Neuron (in vitro differentiated cells): ENCODE measurements around the gene CHST13.

Experiments
- H2AFZ ChIP-seq: one replicate; pipeline ENCODE4 v1.6.1; 2013; ENCODE audit warnings: low read depth, mild to moderate bottlenecking, inconsistent platforms, low read length, moderate library complexity
- H3K27me3 ChIP-seq: one replicate; pipeline ENCODE4 v1.6.1; 2013; ENCODE audit warnings: low read length; ENCODE audit not compliant: insufficient read depth
- H3K36me3 ChIP-seq: one replicate; pipeline ENCODE4 v1.6.1; 2013; ENCODE audit warnings: low read length; ENCODE audit not compliant: insufficient read depth
- H3K4me1 ChIP-seq: one replicate; pipeline ENCODE4 v1.6.1; 2013; ENCODE audit warnings: low read length; ENCODE audit not compliant: insufficient read depth
- H3K4me3 ChIP-seq: 2 replicates; pipeline ENCODE4 v1.5.1; 2013; ENCODE audit warnings: mild to moderate bottlenecking, low read length, moderate library complexity
- H3K9me3 ChIP-seq: one replicate; pipeline ENCODE4 v1.6.1; 2013; ENCODE audit warnings: low read length

CHST13 gene

DNA sequence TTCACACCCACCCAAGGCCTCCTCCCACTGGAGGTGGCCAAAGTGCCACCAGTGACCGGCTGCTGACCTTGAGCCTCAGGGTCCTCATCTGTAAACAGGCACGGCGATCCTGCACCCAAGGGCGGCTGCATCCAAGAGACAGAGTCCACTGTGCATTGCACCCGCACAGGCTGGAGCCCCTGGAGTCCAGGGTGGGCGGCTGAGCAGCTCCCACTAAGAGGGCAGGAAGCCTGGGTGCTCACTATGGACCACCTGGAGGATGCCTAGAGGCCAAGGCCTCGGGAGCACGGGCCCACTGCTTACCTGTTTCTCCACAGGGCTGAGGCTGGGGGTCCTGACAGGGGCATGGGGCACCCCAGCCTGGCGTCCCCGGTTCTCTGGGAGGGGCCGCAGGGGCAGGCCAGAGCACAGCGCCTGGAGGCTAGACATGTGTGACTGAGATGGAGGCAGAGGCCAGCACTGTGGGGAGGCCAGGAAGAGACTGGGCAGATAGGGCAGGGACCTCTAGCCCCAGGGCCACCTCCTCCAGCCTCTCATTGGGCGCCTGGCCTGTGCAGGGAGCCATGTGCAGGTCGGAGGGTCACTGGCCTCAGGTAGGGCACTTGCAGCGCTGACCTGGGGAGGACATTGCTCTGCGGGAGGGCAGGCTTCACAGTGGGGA lies 6.5 kb upstream of the CHST13 start, which contains the start of gene UROC1:
Gene UROC1, minus strand, starts transcription at position 483 of the 661 bp plus-strand sequence. Its CDS starts 54 bp downstream, at position 429.
- Histone ChIP-seq H3K9me3 (no peaks in the 10 kb centered on the region), H3K4me3 (no peak within 1 kb of the TSS), H2AFZ (no peak within 1 kb of the TSS), H3K4me1 (no peaks in the 10 kb centered on the region), H3K27me3 (peaks cover 16% of the 10 kb centered on the region), H3K36me3 (no peaks in the 10 kb centered on the region)

DNA sequence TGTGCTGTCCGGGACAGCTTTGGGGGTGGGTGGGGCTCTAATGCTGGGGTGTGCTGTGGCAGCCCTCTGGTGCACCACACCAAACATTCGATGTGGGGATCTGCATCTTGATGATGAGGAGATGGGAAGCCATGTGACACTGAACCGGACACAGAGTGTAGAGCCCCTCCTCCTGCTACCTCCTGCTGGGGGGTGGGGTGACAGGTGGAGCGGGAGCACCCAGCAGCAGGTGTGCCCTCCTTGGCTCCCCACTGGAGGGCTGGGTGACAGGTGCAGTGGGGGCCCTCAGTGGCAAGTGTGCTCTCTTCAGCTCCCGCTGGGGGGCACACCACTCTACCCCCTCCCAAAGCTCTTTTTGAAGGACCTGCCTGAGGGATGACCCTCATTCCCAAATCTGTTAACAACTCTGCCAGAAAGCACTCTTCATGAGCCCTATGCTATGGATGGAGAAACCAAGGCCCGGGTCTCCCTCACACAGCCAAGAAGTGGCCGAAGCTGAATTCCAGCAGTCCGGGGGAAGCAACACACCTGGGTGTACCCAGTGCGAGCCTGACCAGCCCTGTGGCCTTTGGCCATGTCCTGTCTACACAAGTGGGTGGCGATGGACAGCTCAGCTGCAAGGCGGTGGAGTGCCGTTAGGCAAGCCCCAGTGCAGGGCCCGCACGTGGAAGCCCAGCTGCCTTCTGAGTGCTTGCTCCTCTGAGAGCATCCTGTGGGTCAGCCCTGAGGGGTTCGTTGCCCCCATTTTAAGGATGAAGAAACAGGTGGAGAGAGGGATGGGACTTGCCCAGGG lies 5.8 kb upstream of the CHST13 start:
- H3K4me1 ChIP-seq, result no peaks in the 10 kb centered on the region
- H2AFZ ChIP-seq, result no peak overlapping the region
- no peak overlapping the region for H3K4me3 ChIP-seq
- no peaks in the 10 kb centered on the region for H3K36me3 ChIP-seq
- H3K9me3 ChIP-seq, result no peaks in the 10 kb centered on the region
- peaks cover 13% of the 10 kb centered on the region for H3K27me3 ChIP-seq

DNA sequence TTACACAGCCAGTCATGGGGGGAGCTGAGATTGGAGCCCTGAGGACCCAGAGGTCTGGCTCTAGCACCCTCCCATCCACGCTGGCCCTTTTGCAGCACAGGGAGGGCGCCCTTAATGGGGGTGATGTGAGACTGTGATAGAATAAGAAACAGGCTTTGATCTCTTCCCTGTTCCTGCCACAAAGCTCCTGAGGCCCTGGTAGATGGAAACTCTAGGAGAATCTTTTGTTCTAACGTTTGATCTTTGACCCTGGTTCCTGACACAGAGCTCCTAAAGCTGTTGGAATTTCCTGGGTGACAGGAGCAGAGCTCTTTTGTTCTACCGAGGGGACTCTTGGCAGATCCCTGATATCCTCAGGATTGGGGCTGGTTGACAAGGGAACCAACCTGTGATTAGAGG lies 5.2 kb upstream of the CHST13 start:
- Histone ChIP-seq H2AFZ (no peak overlapping the region), H3K9me3 (no peaks in the 10 kb centered on the region), H3K4me1 (no peaks in the 10 kb centered on the region), H3K36me3 (no peaks in the 10 kb centered on the region), H3K4me3 (no peak overlapping the region), H3K27me3 (peaks cover 14% of the 10 kb centered on the region)

DNA sequence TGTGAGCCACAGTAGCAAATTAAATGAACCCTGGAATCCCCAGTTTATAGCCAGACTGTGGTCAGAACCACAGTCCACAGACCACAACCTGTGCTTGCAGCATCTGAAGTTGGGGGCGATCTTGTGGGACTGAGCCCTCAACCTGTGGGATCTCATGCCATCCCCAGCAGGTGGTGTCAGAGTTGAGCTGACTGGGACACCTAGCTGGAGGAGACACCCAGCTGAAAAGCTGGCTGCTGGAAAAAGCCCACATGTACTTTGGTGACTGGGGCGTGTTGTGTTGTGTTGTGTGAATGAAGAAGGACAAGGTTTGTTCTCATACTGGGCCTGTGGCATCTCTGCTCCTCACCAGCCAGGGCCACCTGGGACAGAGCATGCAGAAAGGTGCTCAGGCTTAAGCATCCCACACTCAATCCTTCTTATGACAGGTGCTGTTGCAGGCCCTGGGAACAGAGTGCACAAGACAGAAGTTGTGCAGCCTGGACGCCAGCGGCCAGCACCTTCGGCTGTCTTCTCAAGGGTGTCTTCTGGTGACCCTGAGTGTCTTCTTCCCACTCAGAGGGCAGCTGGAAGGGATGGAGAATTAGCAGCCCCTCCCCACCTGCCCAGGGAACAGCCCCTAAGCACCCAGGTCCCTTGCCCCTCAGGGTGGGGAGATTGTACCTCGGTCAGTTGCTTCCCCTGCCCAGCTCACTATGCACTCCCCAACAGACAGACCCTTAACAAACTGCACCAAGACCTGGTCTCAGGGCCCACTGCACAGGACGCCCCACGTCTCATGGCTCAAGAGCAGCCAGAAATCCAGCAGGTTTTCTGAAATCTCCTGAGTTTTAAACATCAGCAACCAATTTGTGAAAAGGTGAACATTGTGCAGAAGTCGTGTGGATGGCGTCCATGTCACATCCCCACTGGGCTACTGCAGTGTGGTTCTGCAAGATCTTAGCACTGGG lies 4.2 kb upstream of the CHST13 start:
- Histone ChIP-seq H3K4me1 (no peaks in the 10 kb centered on the region), H3K9me3 (no peaks in the 10 kb centered on the region), H3K4me3 (no peak overlapping the region), H3K27me3 (peaks cover 23% of the 10 kb centered on the region), H3K36me3 (no peaks in the 10 kb centered on the region), H2AFZ (no peak overlapping the region)

DNA sequence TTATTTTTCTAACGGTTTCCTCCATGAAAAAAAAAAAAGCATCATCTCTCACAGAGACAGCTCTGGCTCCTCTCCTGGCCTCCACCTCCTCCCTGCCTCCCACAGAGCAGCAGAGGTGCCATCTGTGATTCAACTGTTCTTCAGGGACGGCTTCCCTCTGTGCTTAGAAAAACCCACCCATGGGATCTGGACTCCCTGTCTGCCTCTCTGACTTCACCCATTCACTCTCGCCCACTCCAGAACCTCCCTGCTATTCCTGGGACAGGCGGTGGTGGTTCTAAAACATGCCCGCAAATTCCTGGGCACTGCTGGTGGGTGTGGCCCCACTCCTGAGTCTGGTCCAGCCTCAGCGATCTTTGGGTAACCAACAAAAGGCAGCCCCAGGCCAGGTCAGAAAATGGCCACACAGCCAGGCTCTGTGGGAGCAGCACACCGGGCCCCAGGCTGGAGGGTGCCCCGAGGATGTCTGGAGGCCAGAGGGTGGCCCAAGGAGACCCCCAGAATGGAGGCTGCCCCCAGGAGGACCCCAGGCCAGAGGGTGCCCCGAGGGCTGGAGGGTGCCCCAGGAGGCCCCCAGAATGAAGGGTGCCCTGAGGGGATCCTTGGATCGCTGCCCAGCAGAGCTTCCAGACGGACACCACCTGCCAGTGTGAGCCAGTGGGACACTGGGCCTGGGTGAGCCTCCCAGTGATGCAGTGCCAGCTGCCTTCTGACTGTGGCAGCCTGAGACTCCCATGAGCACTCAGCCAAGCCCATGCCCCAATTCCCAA lies 2.6 kb upstream of the CHST13 start:
- H3K9me3 ChIP-seq, result no peaks in the 10 kb centered on the region
- no peak overlapping the region for H2AFZ ChIP-seq
- H3K4me1 ChIP-seq, result no peaks in the 10 kb centered on the region
- no peaks in the 10 kb centered on the region for H3K36me3 ChIP-seq
- peaks cover 35% of the 10 kb centered on the region for H3K27me3 ChIP-seq
- H3K4me3 ChIP-seq, result no peak overlapping the region

DNA sequence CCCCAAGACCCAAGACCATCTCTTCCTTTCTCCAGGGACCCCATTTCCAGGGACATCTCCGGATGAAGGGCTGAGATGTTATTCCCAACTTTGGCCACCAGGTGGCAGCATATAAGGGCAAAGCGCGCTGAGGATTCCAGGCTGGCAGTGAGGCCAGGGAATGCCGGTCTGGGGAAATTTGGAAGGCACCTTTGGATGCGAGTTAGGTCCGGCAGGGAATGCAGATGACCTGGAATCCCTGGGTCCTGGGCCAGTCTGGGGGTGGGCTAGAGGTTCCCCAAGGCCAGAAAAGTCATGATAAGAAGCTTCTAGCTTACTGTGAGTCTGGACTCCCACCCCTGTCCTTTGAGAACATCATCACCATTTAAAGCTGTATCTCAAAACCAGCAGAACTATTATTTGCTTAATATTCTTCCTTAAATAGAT lies 1.6 kb upstream of the CHST13 start:
- H3K9me3 ChIP-seq, result no peaks in the 10 kb centered on the region
- H3K27me3 ChIP-seq, result peaks cover 39% of the 10 kb centered on the region
- H3K4me3 ChIP-seq, result no peak overlapping the region
- H3K36me3 ChIP-seq, result no peaks in the 10 kb centered on the region
- no peak overlapping the region for H2AFZ ChIP-seq
- no peaks in the 10 kb centered on the region for H3K4me1 ChIP-seq

DNA sequence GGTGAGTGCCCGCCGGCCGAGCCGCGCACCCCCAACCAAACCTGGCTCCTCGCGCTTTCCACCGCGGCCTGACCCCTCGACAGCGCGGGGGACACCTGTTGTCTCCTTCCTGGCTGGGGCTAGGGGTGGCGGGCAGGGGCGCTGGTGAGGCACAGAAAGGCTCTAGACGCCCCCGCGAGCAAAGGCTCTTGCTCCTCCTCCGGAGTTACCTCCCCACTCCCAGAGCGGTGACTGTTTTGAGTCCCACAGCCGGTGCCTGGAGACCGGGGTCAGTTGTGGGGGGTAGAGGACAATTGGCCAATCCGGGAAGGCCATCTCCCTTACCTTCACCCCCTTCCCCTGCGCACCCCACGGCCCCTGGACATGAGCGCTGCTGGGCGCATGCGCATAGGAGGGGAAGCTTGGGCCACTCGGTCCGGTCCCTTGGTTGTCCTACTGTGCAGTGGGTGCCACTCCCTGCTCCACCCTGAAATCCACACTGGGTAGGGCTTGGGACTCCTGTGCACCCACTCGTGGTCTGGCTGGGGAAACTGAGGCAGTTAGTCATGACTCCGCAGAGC lies 554 bp downstream of the CHST13 start:
- Histone ChIP-seq H3K36me3 (no peaks in the 10 kb centered on the region), H2AFZ (peak overlapping the region; percentile 30), H3K4me1 (no peaks in the 10 kb centered on the region), H3K27me3 (peaks cover 45% of the 10 kb centered on the region), H3K9me3 (no peaks in the 10 kb centered on the region), H3K4me3 (peak overlapping the region; percentile 22)

DNA sequence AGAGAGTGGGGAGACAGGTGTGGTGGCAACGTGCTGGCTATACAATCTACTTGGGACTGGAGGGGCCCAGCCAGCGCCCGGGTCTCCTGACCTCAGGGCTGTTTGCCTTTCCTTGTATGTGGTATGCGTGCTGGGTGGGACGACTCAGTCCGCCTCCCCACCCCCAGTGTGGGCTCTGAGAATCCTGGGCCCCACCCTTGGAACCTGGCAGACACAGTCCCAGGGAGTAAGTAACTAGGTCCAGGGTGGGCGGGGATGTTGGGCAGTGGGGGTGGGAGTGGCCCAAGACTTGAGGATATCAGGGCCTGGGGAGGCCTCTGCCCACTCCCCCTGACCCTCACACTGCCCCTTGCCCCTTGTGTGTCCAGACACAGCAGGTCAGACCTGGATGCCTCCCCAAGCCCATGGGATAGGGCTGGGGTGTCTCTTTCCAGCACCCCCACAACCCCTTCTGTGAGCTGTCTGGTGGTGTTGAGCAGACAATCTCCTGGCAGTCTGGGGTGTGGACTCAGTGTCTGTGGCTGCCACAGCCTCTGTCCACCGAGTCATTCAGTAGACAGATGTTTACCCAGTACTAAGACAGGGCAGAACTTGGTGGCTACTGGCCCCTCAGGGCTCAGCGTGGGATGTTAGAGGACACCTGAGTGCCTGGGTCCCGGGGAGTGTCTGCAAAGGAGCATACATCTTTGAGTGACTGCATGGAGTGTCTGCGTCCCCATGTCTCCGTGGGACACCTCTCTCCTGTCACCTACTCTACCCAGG lies 1.3 kb downstream of the CHST13 start:
- peaks cover 45% of the 10 kb centered on the region for H3K27me3 ChIP-seq
- no peak overlapping the region for H2AFZ ChIP-seq
- no peaks in the 10 kb centered on the region for H3K4me1 ChIP-seq
- no peaks in the 10 kb centered on the region for H3K36me3 ChIP-seq
- H3K9me3 ChIP-seq, result no peaks in the 10 kb centered on the region
- no peak overlapping the region for H3K4me3 ChIP-seq

DNA sequence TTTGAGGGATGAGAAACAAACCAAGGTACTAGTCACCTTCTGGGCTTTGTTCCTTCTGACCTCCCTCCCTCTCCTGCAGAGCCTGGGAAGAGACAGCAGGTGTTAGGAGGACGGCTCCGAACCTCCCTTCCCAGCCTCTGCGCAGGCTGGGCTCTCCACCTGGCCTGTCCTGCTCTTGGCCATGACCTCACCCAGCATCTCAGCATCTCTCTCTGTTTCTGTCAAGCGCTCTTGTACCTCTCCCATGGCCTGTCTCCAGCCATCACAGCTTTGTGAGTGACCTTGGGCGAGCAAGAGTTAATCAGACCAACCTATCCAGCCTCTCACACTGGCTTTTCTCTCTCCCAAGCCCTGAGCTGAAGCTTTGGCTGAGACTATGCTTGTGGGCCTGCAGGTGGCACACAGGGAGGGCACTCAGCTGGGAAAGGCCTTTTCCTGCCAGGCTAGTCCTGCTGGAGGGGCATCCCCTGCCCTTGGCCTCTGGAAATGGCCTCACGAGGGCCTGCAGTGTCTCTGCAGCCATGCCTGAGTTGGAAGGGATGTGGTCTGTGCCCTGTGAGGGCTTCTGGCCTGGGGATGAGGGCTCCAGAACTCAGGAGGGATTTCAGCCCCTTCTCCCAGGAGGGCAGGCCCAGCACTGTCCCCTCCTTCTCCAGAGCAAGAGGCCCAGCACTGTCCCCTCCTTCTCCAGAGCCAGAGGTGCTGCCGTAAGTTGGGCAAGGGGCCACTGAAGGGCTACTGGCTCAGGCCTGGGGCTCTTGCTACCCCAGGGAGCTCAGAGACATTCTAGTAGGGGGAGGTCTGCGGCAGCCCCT lies 2.1 kb downstream of the CHST13 start:
- Histone ChIP-seq H3K4me1 (no peaks in the 10 kb centered on the region), H3K36me3 (no peaks in the 10 kb centered on the region), H3K27me3 (peaks cover 45% of the 10 kb centered on the region), H3K4me3 (no peak overlapping the region), H2AFZ (no peak overlapping the region), H3K9me3 (no peaks in the 10 kb centered on the region)

DNA sequence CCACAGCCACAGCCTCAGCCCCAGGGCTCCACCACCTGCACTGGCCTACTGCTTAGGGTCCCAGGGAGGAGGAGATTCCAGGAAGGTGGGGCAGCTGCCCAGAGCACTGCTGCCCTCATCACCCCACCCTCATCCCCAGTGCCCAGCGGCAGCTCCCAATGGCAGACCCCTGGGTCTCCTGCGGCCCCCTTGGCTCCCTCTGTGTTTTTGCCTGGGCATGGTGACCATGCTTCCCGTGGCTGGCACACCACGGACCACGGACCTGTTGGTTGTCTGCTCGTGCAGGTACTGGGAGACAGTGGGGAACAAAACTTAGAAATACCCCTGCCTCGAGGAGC lies 2.7 kb downstream of the CHST13 start:
- H3K36me3 ChIP-seq, result no peaks in the 10 kb centered on the region
- no peaks in the 10 kb centered on the region for H3K4me1 ChIP-seq
- H3K27me3 ChIP-seq, result peaks cover 49% of the 10 kb centered on the region
- no peak overlapping the region for H3K4me3 ChIP-seq
- no peak overlapping the region for H2AFZ ChIP-seq
- no peaks in the 10 kb centered on the region for H3K9me3 ChIP-seq

DNA sequence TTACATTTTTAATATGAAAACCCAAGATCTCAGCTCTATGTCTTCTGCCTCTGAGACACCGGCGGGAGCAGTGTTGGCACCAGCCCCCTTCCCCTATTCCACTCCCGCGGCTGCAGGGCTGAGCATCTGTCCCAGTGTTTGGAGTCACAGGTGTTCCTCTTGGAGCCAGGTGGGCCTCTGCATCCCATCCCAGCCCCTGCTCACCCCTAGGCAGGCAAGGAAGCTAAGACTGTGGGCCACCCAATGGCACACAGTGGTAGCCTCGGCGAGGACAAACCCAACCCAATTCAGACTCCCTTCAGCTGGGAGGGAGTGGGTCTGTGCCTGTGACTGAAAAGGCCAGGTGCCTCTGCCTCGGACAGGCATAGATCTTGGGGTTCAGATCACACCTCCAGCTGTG lies 3.1 kb downstream of the CHST13 start:
- H3K9me3 ChIP-seq, result no peaks in the 10 kb centered on the region
- H3K27me3 ChIP-seq, result peaks cover 52% of the 10 kb centered on the region
- no peaks in the 10 kb centered on the region for H3K36me3 ChIP-seq
- H3K4me1 ChIP-seq, result no peaks in the 10 kb centered on the region
- H3K4me3 ChIP-seq, result no peak overlapping the region
- H2AFZ ChIP-seq, result no peak overlapping the region
